NCI-H460 (cell line): Measurements from ENCODE around the gene PGLYRP1. TPM values are rescaled to one million over a fixed set of nuclear protein-coding genes. Genes with fewer than 3 reads are reported as not detected.

Experiments
- DNase-seq: peaks from one replicate; pipeline ENCODE4 v3.0.0-alpha.2; 2016; ENCODE audit warnings: low read depth; ENCODE audit errors: extremely low read depth
- total RNA-seq: library from RNA; depleted of rRNA; stranded (reverse); fragments of >200 nt; shearing (Covaris generic); gene quantifications from 2 replicates; pipeline ENCODE4 v1.2.3, GENCODE V29; 2014

PGLYRP1 gene
- total RNA-seq, 1 experiment from 2014 or later: not detected

GRCh38 chr19:46006411-46006810, 16.4 kb downstream of the PGLYRP1 start:
- no peak for DNase-seq

GRCh38 chr19:46002678-46003275, 20.1 kb downstream of the PGLYRP1 start:
- DNase-seq: no peak

DNA sequence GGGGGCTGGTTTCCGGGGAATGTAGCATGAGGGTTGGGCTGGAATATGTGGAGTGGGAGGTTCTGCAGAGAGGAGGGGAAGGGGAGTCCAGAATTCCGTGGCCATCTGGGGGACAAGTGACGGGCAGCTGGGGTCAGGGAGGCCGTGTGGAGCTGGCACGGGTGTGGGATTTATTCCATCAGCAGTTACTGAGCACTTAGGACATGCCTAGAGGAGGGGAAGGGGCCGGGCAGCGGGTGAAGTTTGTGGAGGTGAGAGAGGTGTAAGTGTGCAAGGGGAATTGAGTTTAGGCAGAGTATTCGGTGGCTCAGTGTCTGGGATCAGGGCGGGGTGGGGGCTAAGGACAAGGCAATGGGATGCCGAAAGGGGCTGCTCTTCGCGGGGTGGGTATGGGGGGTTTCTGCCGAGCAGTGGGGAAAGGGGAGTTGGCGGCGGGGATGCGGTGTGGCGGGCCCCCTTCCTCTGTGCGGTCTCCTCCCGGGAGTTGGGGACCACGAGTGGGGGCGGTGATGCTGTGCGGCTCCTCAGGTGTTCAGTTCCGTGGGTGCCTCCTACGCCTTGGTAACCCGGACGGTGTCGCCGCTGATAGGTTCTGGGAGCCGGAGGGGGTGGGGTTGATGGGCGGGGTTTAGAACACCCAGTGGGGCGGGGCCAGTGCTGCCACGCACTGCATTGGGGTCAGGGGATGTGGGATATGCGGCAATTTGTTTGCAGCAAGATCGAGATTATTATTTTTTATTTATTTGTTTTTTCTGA, 22.2 kb downstream of the PGLYRP1 start:
- no peak for DNase-seq

DNA sequence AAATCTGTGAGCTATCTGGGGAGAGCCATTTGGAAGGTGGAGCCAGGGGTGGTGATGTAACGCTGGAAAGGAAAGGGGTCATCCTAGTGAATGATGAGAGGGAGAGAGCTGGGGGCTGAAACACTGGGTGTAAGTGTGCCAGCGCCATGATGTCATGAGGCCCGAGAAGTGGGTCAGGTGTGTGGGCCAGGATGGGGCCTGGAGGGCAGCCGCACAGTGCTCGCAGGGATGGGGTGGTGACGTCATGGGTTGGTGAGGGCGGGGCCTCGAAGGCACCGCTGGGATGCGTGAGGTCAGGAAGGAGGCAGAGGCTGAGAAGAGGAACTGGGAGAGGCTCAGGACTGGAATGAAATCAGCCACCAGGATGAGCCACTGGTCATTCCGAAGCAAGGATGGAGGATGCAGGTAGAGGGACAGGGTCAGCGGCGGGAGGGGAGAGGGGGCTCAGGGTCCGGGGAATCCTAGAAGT, 23.2 kb downstream of the PGLYRP1 start:
- no peak for DNase-seq

DNA sequence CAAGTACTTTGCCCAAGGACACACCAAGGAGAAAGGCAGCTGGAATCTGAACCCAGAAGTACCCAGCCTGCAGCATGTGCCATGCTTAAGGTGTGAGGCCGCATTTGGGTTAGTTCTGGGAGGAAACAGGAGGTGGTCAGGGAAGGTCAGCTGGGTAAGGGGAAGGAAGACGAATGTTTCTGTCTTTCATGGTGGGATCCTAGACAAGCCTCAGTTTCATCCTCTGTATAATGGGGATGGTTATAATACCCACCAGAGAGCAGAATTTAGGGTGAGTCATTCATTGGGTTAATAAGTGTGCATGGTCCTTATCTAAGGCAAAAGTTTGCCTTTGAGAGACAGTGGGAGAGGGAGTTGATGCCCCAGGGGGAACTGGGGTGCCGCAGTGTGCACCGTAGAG, 24.0 kb downstream of the PGLYRP1 start:
- DNase-seq: no peak

DNA sequence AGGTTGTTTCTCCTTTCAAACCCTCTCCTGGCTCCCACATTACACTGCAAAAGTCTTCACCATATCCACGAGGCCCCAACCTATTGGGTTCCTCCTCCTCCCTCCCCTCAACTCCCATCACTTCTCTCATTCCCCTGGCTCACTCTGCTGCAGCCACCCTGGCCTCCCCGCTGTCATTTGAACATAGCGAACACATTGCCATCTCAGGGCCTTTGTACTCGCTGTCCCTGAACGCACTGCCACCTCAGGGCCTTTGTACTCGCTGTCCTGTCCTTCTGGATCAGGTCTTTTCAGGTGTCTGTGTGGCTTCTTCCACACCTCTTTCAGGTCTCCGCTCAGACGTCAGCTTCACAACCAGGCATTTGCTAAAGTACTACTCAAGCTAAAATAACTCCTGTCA, 25.9 kb downstream of the PGLYRP1 start:
- no peak for DNase-seq

DNA sequence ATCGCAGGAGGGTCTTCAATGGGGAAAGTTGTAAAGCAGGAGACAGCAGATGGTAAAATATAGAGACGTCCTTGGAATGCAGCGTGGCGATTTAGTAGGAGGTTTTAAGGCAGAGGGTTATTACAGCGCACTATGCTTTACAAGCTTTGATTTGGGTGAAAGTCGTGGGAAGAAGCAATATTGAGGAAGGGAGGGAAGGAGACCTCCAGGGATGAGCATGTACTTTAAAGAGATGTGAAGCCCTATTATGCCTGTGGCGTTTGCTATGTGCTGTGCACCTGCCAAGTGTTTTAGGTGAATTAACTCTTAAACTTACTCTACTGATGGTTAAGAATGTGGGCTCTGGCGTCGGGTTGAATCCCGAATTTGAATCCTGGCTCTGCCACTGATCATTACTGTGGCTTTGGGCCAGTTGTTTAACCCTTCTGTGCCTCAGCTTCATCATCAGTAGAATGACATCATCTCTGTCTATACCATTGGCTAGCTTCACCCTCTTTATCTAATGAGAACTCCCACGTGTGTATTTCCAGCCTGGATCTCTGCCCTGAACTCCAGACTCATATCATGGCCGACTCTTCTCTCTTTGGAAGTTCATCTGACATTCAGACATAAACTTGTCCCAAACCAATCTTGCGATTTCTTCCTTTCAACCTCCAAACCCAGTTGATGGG, 27.0 kb downstream of the PGLYRP1 start:
- no peak for DNase-seq

DNA sequence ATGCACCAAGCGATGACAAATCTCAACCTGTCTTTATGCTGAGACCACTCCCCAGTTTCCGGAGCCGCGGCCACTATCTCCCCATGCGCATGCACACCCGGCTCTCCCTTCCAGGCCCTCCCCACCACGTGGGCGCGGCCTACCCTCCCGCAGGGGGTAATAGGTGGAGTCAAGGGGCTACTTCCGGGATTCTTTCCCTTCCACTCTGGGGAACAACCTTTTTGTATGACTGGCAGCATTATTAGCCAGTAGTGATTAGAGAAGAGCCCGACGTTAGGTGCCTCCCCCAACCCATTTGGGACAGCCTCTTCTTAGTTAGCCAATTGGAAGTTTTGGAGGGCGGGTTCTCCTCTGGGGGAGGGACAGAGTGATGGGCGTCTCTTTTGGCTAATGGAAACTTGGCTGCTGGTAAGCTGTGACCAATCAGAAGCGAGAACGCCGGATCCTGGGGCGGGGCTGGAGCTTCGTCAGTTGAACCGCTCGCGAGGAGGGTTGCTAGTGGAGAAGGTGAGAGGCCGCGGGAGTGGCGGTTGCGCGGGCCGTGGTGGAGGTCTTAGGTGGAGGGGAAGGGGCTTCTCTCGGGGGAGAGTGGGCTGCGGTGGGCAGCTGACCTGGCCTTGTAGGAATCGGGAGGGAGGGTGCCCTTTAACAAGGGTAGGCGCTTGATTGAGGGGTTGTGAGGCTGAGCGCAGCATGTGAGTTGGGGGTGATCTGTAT, 27.7 kb downstream of the PGLYRP1 start, which contains the start of gene CCDC61:
CCDC61 (plus strand) TSS at position 470 of the 717 bp plus-strand sequence. CDS start 7,552 bp downstream, outside the sequence.
- peak; percentile 99 for DNase-seq

- no peak for DNase-seq
These were observed 28.3 kb downstream of the PGLYRP1 start for GRCh38 chr19:45994456-45994997.

- DNase-seq: no peak
These were observed 32.6 kb downstream of the PGLYRP1 start for GRCh38 chr19:45990113-45990728.

DNA sequence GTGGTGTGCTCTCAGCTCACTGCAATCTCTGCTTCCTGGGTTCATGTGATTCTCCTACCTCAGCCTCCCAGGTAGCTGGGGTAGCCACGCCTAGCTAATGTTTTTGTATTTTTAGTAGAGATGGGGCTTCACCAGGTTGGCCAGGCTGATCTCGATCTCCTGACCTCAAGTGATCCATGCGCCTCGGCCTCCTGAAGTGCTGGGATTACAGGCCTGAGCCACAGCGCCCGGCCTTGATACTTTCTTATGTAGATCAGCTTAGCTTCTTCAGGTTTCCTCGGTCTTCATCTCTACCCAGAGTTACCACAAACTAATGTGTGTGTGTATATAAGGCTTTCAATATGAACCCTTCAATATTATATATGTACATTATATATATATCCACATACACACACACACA, 37.5 kb downstream of the PGLYRP1 start:
- DNase-seq: no peak

DNA sequence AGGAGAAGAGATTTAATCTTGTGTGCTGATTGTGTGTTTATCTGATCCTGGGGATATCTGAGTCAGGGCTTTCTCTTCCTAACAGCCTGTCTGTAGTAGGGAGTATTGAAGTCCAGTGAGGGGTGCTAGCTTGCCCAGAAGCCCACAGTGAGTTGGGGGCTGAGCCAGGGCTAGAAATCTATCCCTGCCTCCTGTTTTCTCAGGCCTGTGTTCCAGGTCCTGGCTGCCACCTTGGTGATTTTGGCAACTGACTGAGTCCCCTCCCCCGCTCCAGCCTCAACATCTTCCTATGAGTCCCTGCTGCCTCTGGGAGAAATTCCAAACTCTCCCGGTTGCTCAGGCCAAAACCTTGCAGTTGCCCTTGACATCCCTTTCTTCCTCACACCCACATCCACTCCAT, 41.5 kb downstream of the PGLYRP1 start:
- no peak for DNase-seq

DNA sequence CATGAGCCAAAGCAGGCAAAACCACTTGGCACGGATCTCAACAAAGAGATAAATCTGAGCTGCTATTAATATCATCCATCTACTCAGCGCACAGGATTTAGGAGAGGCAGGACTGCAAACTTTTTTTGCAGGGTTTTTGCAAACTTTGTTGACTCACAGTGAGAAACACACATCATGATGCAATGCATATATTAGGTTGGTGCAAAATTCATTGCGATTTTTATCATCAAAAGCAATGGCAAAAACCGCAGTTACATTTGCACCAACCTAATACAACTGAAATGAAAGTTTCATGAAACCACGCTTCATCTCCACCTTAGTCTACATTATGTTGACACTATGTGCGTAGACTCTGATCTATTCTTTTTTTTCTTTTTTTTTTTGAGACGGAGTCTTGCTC, 44.7 kb downstream of the PGLYRP1 start:
- no peak for DNase-seq

GRCh38 chr19:45976178-45976577, 46.7 kb downstream of the PGLYRP1 start:
- DNase-seq: no peak

GRCh38 chr19:45975306-45976070, 47.4 kb downstream of the PGLYRP1 start:
- DNase-seq: no peak

DNA sequence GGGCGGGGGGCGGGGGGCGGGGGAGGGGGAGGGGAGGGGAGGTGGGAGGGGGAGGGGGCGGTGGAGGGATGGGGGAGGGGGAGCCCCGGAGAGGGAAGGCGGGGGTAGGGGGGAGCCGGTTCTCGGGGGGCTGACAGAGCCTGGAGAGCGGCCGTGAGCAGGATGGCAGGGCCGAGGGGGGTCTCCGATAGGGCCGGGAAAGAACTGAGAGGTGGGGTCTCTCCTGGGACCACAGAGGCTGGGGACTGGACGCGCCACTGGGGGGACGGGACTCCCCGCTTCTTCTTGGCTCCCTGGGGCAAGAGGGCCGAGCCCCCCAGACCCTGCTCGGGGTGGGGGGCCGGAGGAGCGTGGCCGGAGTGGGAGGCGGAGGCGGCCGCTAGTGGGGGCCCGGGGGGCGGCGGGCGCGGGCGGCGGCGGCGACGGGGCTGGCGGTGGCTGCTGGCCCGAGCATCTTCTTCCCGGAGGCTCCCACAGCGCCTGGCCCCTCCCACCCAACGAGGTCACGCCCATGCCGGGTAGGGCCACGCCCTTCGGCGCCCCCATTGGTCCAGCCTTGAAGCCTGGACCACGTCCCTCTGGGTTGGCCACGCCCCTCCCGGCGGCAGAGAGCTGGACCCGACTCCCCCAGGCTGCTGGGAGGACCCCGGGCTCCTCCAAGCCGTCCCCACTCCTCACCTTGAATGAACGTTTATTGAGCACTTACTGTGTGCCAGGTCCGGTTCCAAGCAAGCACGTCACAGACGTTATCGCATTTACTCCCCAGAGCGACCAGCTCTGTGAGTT, 49.1 kb downstream of the PGLYRP1 start, which contains the start of gene NOVA2:
NOVA2 (minus strand) TSS at position 313 of the 786 bp plus-strand sequence. CDS start 514 bp downstream, outside the sequence.
- peak; percentile 56 for DNase-seq

GRCh38 chr19:45972947-45973540, 49.8 kb downstream of the PGLYRP1 start:
- no peak for DNase-seq
